ENCODE measurements around the gene UTF1. TPM values are rescaled to one million over a fixed set of nuclear protein-coding genes. Genes with fewer than 3 reads are reported as not detected.

UTF1 gene
- total RNA-seq, 2 experiments from 2014 or later, result not detected

GRCh38 chr10:133211141-133211830 is 18.7 kb upstream of the UTF1 start:
- H3K27me3 Mint-ChIP-seq, result no peaks in the 10 kb centered on the region
- no peak overlapping the region for H3K27ac Mint-ChIP-seq
- DNase-seq (no peak), ATAC-seq (no peak)
- CTCF ChIA-PET, result no interaction called here
- no peak overlapping the region for H3K4me3 Mint-ChIP-seq
- no peaks in the 10 kb centered on the region for H3K4me1 Mint-ChIP-seq (ENCODE audit: low read depth)
- intact Hi-C loops (cut with micrococcal nuclease), result no loop called here
- H3K9me3 Mint-ChIP-seq, result no peaks in the 10 kb centered on the region
- POLR2A ChIA-PET, result interaction anchor here (0.7 kb wide), 1 partner anchor 68 kb away, joined by 3 read pairs; no protein-coding TSS in a partner anchor
- no peaks in the 10 kb centered on the region for H3K36me3 Mint-ChIP-seq (ENCODE audit: low read depth)
- TF ChIP-seq CTCF (IDR thresholded peaks at IDR 0.05), result no peak

- no peaks in the 10 kb centered on the region for H3K36me3 Mint-ChIP-seq (ENCODE audit: low read depth)
- H3K27ac Mint-ChIP-seq, result no peak overlapping the region
- ChIA-PET CTCF (no interaction called here), POLR2A (no interaction called here)
- H3K27me3 Mint-ChIP-seq, result no peaks in the 10 kb centered on the region
- no peaks in the 10 kb centered on the region for H3K9me3 Mint-ChIP-seq
- DNase-seq, result no peak
- ATAC-seq, result no peak
- no peak for TF ChIP-seq CTCF (IDR thresholded peaks at IDR 0.05)
- H3K4me3 Mint-ChIP-seq, result no peak overlapping the region
- H3K4me1 Mint-ChIP-seq (ENCODE audit: low read depth), result no peaks in the 10 kb centered on the region
- intact Hi-C loops (cut with micrococcal nuclease), result no loop called here
These were observed 17.8 kb upstream of the UTF1 start for GRCh38 chr10:133211959-133212852.

GRCh38 chr10:133212853-133213494 is 17.0 kb upstream of the UTF1 start:
- no peak for TF ChIP-seq CTCF (IDR thresholded peaks at IDR 0.05)
- Mint-ChIP-seq H3K9me3 (no peaks in the 10 kb centered on the region), H3K4me3 (no peak overlapping the region), H3K27me3 (no peaks in the 10 kb centered on the region), H3K4me1 (ENCODE audit: low read depth) (no peaks in the 10 kb centered on the region), H3K36me3 (ENCODE audit: low read depth) (no peaks in the 10 kb centered on the region), H3K27ac (no peak overlapping the region)
- ATAC-seq (no peak), DNase-seq (no peak)
- POLR2A ChIA-PET, result no interaction called here
- intact Hi-C loops (cut with micrococcal nuclease), result no loop called here
- CTCF ChIA-PET, result no interaction called here

GRCh38 chr10:133213641-133214467 is 16.2 kb upstream of the UTF1 start:
- DNase-seq (no peak), ATAC-seq (no peak)
- intact Hi-C loops (cut with micrococcal nuclease), result no loop called here
- no peaks in the 10 kb centered on the region for H3K9me3 Mint-ChIP-seq
- no peak overlapping the region for H3K27ac Mint-ChIP-seq
- no peak for TF ChIP-seq CTCF (IDR thresholded peaks at IDR 0.05)
- H3K36me3 Mint-ChIP-seq (ENCODE audit: low read depth), result no peaks in the 10 kb centered on the region
- H3K4me1 Mint-ChIP-seq (ENCODE audit: low read depth), result no peaks in the 10 kb centered on the region
- CTCF ChIA-PET, result interaction anchor here (0.9 kb wide), 1 partner anchor 70 kb away, joined by 4 read pairs; no protein-coding TSS in a partner anchor
- peaks cover 3% of the 10 kb centered on the region for H3K27me3 Mint-ChIP-seq
- no peak overlapping the region for H3K4me3 Mint-ChIP-seq
- POLR2A ChIA-PET, result interaction anchor here (0.8 to 1.4 kb wide), 2 partner anchors 11 to 360 kb away, joined by 3 to 4 read pairs; no protein-coding TSS in a partner anchor

Data from activated CD8-positive, alpha-beta T cell treated with anti-CD3 and anti-CD28 coated beads for 36 hours (primary cell).